GM19438 (cell line): ENCODE results near the gene IRF1.

Source experiments
- ATAC-seq: cut with Tn5 transposase; IDR thresholded peaks from one replicate; pipeline ENCODE4 v1.9.1; 2021; ENCODE audit warnings: low read depth; ENCODE audit not compliant: unreplicated experiment

IRF1 gene

GRCh38 chr5:132501629-132501956 lies 11.0 kb upstream of the IRF1 start:
- ATAC-seq = no peak

GRCh38 chr5:132500931-132501628 lies 10.5 kb upstream of the IRF1 start:
- no peak for ATAC-seq

GRCh38 chr5:132500244-132500930 lies 9.8 kb upstream of the IRF1 start:
- no peak for ATAC-seq

- ATAC-seq = no peak
These were observed 9.1 kb upstream of the IRF1 start for GRCh38 chr5:132499440-132500243.

GRCh38 chr5:132498686-132499271 lies 8.2 kb upstream of the IRF1 start:
- ATAC-seq = no peak

- ATAC-seq = no peak
These were observed 7.6 kb upstream of the IRF1 start for GRCh38 chr5:132498152-132498551.

- ATAC-seq = no peak
These were observed 7.0 kb upstream of the IRF1 start for GRCh38 chr5:132497488-132497997.

- peak; percentile 59 for ATAC-seq
These were observed 6.3 kb upstream of the IRF1 start for GRCh38 chr5:132496631-132497487.

GRCh38 chr5:132496191-132496630 lies 5.6 kb upstream of the IRF1 start:
- peak; percentile 33 for ATAC-seq

- ATAC-seq = peak; percentile 28
These were observed 5.2 kb upstream of the IRF1 start for GRCh38 chr5:132495667-132496190.

- ATAC-seq = no peak
These were observed 3.2 kb upstream of the IRF1 start for GRCh38 chr5:132493821-132494220.

GRCh38 chr5:132493241-132493640 lies 2.7 kb upstream of the IRF1 start:
- no peak for ATAC-seq

GRCh38 chr5:132492386-132493125 lies 2.0 kb upstream of the IRF1 start:
- ATAC-seq = no peak

GRCh38 chr5:132491368-132492364 lies 1.1 kb upstream of the IRF1 start:
- ATAC-seq = peak; percentile 11

GRCh38 chr5:132489871-132490483 lies 596 bp downstream of the IRF1 start:
- ATAC-seq = peak; percentile 30

- ATAC-seq = no peak
These were observed 1.4 kb downstream of the IRF1 start for GRCh38 chr5:132489051-132489770.

GRCh38 chr5:132488590-132488989 lies 2.0 kb downstream of the IRF1 start:
- no peak for ATAC-seq
